ENCODE measurements around the gene MEIS3.

MEIS3 gene

DNA sequence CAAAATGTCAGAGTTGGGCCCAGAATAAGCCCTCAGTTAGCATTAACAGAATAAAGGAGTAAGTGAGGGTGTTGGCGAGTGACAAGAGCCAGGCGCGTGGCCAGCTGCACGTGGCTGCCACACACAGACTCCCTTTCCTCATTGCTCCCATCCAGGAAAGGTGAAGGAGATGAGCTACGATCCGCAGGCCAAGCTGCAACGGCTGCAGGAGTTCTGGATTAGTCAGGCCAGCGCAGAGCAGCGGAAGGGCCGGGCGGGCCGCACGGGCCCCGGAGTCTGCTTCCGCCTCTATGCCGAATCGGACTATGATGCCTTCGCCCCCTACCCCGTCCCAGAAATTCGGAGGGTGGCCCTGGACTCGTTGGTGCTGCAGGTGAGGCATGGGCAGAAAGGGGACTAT lies 57.0 kb downstream of the MEIS3 start:
- DNase-seq (ENCODE audit: low read depth, low spot score) = no peak

DNA sequence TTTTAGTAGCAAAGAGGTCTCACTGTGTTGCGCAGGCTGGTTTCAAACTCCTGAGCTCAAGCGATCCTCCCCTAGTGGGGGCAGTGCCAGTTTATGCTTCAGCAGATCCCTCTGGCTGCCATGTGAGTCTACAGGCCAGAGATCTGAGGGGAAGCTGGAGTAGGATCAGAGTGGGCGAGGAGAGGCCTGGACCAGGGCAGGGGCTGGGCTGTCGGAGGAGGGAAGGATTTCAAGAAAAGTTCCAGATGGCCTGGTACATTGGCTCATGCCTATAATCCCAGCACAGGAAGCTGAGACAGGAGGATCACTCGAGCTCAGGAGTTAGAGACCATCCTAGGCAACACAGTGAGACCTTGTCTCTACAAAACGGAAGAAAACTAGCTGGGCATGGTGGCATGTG lies 60.4 kb downstream of the MEIS3 start:
- DNase-seq (ENCODE audit: low read depth, low spot score) = no peak

GRCh38 chr19:47357788-47358680 lies 61.3 kb downstream of the MEIS3 start:
- DNase-seq (ENCODE audit: low read depth, low spot score) = peak; percentile 44

DNA sequence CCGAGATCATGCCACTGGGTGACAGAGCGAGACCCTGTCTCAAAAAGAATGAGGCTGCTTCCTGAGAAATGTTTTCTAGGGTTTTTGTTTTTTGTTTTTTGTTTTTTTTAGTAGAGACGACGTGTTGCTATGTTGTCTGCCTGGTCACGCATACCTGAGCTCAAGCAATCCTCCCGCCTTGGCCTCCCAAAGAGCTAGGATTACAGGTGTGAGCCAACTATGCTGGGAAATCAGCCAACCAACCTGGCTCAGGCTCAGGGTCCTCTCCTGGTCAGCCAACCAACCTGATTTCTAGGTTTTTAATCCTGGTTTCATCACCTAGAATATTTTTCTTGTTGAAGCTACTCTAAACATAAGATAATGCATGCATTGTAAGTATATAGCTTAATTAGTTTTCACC lies 62.4 kb downstream of the MEIS3 start:
- DNase-seq (ENCODE audit: low read depth, low spot score) = no peak

DNA sequence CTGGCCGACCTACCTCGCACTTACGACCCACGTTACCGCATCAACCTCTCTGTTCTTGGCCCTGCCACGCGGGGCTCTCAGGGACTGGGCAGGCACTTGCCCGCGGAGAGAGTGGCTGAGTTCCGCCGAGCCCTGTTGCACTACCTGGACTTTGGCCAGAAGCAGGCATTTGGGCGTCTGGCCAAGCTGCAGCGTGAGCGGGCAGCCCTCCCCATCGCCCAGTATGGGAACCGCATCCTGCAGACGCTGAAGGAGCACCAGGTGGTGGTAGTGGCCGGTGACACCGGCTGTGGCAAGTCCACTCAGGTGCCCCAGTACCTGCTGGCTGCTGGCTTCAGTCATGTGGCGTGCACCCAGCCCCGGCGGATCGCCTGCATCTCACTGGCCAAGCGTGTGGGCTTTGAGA lies 66.0 kb downstream of the MEIS3 start:
- no peak for DNase-seq (ENCODE audit: low read depth, low spot score)
